IMR-90 (cell line): Measurements from ENCODE around the gene ATP8B2. TPM values are rescaled to one million over a fixed set of nuclear protein-coding genes. Genes with fewer than 3 reads are reported as not detected.
"Not testable (repeated sequence)": the region's sequence is repeated elsewhere in the genome, so short reads cannot be mapped to it uniquely, and the experiment has no call there.

Source experiments
- ATAC-seq: fragments of 200-7000 bp; cut with Tn5 transposase; 2 replicates; pipeline ENCODE4 v1.9.1; 2020; ENCODE audit warnings: low read depth, mild to moderate bottlenecking, moderate library complexity
- BruUV-seq: library from RNA; stranded (reverse); fragments of 400-500 nt; replicated peaks from 2 replicates; lab custom pipeline; 2021; lab: Mats Ljungman, UMichigan
- CTCF ChIA-PET: fragments of 300-600 bp; formaldehyde crosslinking; extraction: SDS; loops from one replicate; lab custom pipeline; 2021; ENCODE audit warnings: antibody characterized with exemption; lab: Yijun Ruan, JAX
- POLR2A ChIA-PET: fragments of 300-600 bp; sonication (Branson Sonifier 250); formaldehyde crosslinking; loops from one replicate; lab custom pipeline; 2022; ENCODE audit warnings: antibody characterized with exemption; ENCODE audit not compliant: unreplicated experiment; lab: Charles Lee
- DNase-seq: peaks from one replicate; pipeline ENCODE4 v3.0.0; 2013
- H2AFZ ChIP-seq: replicated peaks from 2 replicates; pipeline ENCODE3; 2013; ENCODE audit warnings: low read length, mild to moderate bottlenecking; ENCODE audit not compliant: poor library complexity
- H2AK5ac ChIP-seq: 2 replicates; pipeline ENCODE4 v1.6.1; 2013; ENCODE audit warnings: low read depth, low read length, inconsistent platforms
- H2AK9ac ChIP-seq: replicated peaks from 2 replicates; pipeline ENCODE3; 2013; ENCODE audit warnings: mild to moderate bottlenecking, low read depth, low read length, moderate library complexity; ENCODE audit not compliant: poor library complexity
- H2BK120ac ChIP-seq: 2 replicates; pipeline ENCODE4 v1.6.1; 2013; ENCODE audit warnings: low read depth, low read length, inconsistent platforms
- H2BK15ac ChIP-seq: 3 replicates; pipeline ENCODE4 v1.6.1; 2013; ENCODE audit warnings: low read depth, low read length, inconsistent platforms
- H2BK20ac ChIP-seq: 2 replicates; pipeline ENCODE4 v1.6.1; 2013; ENCODE audit warnings: low read depth, mild to moderate bottlenecking, inconsistent platforms, low read length, moderate library complexity
- H2BK5ac ChIP-seq: 2 replicates; pipeline ENCODE4 v1.6.1; 2013; ENCODE audit warnings: mild to moderate bottlenecking, low read depth, low read length, inconsistent platforms; ENCODE audit not compliant: poor library complexity, severe bottlenecking
- H3K14ac ChIP-seq: replicated peaks from 2 replicates; pipeline ENCODE4 v1.6.1; 2013; ENCODE audit warnings: low read depth, low read length, inconsistent platforms
- H3K18ac ChIP-seq: 2 replicates; pipeline ENCODE4 v1.6.1; 2013; ENCODE audit warnings: low read depth, low read length, control low read depth
- H3K23ac ChIP-seq: 2 replicates; pipeline ENCODE4 v1.6.1; 2013; ENCODE audit warnings: low read depth, low read length, inconsistent platforms
- H3K27ac ChIP-seq: 2 replicates; pipeline ENCODE4 v1.5.1; 2013; ENCODE audit warnings: mild to moderate bottlenecking, control low read depth, low read length; ENCODE audit not compliant: insufficient read depth
- H3K27me3 ChIP-seq: 2 replicates; pipeline ENCODE4 v1.6.1; 2013; ENCODE audit warnings: low read length; ENCODE audit not compliant: control insufficient read depth, insufficient read depth
- H3K36me3 ChIP-seq: 2 replicates; pipeline ENCODE4 v1.6.1; 2013; ENCODE audit warnings: low read length, mixed read lengths; ENCODE audit not compliant: control insufficient read depth, insufficient read depth
- H3K4ac ChIP-seq: 2 replicates; pipeline ENCODE4 v1.6.1; 2013; ENCODE audit warnings: low read depth, low read length, inconsistent platforms
- H3K4me1 ChIP-seq: 2 replicates; pipeline ENCODE4 v1.6.1; 2013; ENCODE audit warnings: low read length, mixed read lengths; ENCODE audit not compliant: control insufficient read depth, insufficient read depth
- H3K4me2 ChIP-seq: 2 replicates; pipeline ENCODE4 v1.6.1; 2013; ENCODE audit warnings: low read depth, mild to moderate bottlenecking, control low read depth, low read length, moderate library complexity
- H3K4me3 ChIP-seq: 2 replicates; pipeline ENCODE4 v1.5.1; 2013; ENCODE audit warnings: low read depth, mild to moderate bottlenecking, control low read depth, low read length, moderate library complexity; ENCODE audit not compliant: insufficient read depth
- H3K56ac ChIP-seq: 2 replicates; pipeline ENCODE4 v1.6.1; 2013; ENCODE audit warnings: low read length, inconsistent platforms; ENCODE audit not compliant: insufficient read depth; ENCODE audit errors: extremely low read depth
- H3K79me1 ChIP-seq, 2 experiments: 2 replicates each; pipeline ENCODE4 v1.6.1; 2013; ENCODE audit warnings: low read length in 2 of 2, inconsistent platforms in 1 of 2, low read depth in 1 of 2
- H3K9ac ChIP-seq: 2 replicates; pipeline ENCODE4 v1.6.1; 2013; ENCODE audit warnings: low read depth, low read length, control low read depth
- H3K9me1 ChIP-seq: 2 replicates; pipeline ENCODE4 v1.6.1; 2013; ENCODE audit warnings: low read length, inconsistent platforms; ENCODE audit not compliant: insufficient read depth
- H3K9me3 ChIP-seq: 2 replicates; pipeline ENCODE4 v1.6.1; 2013; ENCODE audit warnings: low read length; ENCODE audit not compliant: control insufficient read depth, insufficient read depth
- H4K20me1 ChIP-seq: 2 replicates; pipeline ENCODE4 v1.6.1; 2013; ENCODE audit warnings: low read length, inconsistent platforms; ENCODE audit not compliant: insufficient read depth
- H4K5ac ChIP-seq: 2 replicates; pipeline ENCODE4 v1.6.1; 2013; ENCODE audit warnings: mild to moderate bottlenecking, low read depth, low read length, control low read depth
- H4K8ac ChIP-seq, 2 experiments: 2 replicates each; pipeline ENCODE4 v1.6.1; 2013; ENCODE audit warnings: low read depth in 2 of 2, low read length in 2 of 2, control low read depth in 1 of 2, inconsistent platforms in 1 of 2
- H4K91ac ChIP-seq: 2 replicates; pipeline ENCODE4 v1.6.1; 2013; ENCODE audit warnings: low read depth, low read length, inconsistent platforms; ENCODE audit not compliant: insufficient read depth
- RFX5 ChIP-seq: IDR thresholded peaks from 2 replicates; pipeline ENCODE4 v1.8.0; 2012; ENCODE audit warnings: low read depth, mild to moderate bottlenecking, low read length, moderate library complexity
- WGBS, 2 experiments: methylation state at CpG; one replicate each; pipeline versions ENCODE4 v1.1.5 to v1.1.7; 2013; ENCODE audit warnings: missing lambda C conversion rate in 2 of 2; ENCODE audit not compliant: insufficient read length in 1 of 2; ENCODE audit errors: extremely low coverage in 2 of 2; 5-methylcytosine and 5-hydroxymethylcytosine counted together
- dilution Hi-C: fragments of 300-500 bp; cut with HindIII; formaldehyde crosslinking; loops from one replicate; pipeline ENCODE4 v1.14.3; 2018; ENCODE audit warnings: low sequenced_read_pairs; ENCODE audit not compliant: unreplicated experiment
- in situ Hi-C: fragments of 300-500 bp; cut with MboI; formaldehyde crosslinking; loops from 3 replicates; pipeline ENCODE4 v1.14.3; 2019; ENCODE audit warnings: low sequenced_read_pairs, inconsistent platforms, mixed read lengths
- intact Hi-C: fragments of 100-400 bp; cut with micrococcal nuclease; formaldehyde crosslinking; loops from 2 replicates; pipeline ENCODE4 v1.10.0; 2022
- polyA plus RNA-seq, 3 experiments: library from polyadenylated mRNA; depleted of rRNA; stranded (reverse); fragments of >200 nt; gene quantifications; 2 replicates each; pipeline ENCODE4 v1.2.3, GENCODE V29; 2012; ENCODE audit warnings: low replicate concordance in 1 of 3
- total RNA-seq: library from RNA; depleted of rRNA; stranded (reverse); fragments of >200 nt; gene quantifications from 2 replicates; pipeline ENCODE4 v1.2.3, GENCODE V29; 2012

The ATP8B2 gene
- total and polyA plus RNA-seq, 2 of the 4 experiments (the other 2 are of a cell fraction), result 79.4 to 91.0 TPM

- Histone ChIP-seq H3K9me1 (no peaks in the 10 kb centered on the region), H4K91ac (no peak overlapping the region), H4K5ac (no peak overlapping the region), H3K4me2 (no peak overlapping the region), H4K8ac (no peak overlapping the region), H4K20me1 (no peaks in the 10 kb centered on the region), H3K9ac (no peak overlapping the region), H2BK5ac (no peak overlapping the region), H3K27me3 (peaks cover 7% of the 10 kb centered on the region), H3K14ac (no peak overlapping the region), H3K9me3 (peaks cover 3% of the 10 kb centered on the region; the same call in 1 of the 2 replicates), H3K4ac (no peak overlapping the region), H3K79me1 (no peaks in the 10 kb centered on the region), H3K23ac (no peak overlapping the region), H3K18ac (no peak overlapping the region), H3K36me3 (no peaks in the 10 kb centered on the region), H3K27ac (no peak overlapping the region), H2BK15ac (no peak overlapping the region), H3K56ac (no peak overlapping the region), H3K4me3 (no peak overlapping the region), H2AFZ (no peak overlapping the region), H2AK9ac (no peak overlapping the region), H2BK20ac (no peak overlapping the region), H2BK120ac (no peak overlapping the region), H2AK5ac (no peak overlapping the region), H3K4me1 (no peaks in the 10 kb centered on the region)
- ChIA-PET CTCF (no interaction called here), POLR2A (no interaction called here)
- in situ Hi-C loops (no loop called here), dilution Hi-C loops (no loop called here), intact Hi-C loops (no loop called here)
- no peak for TF ChIP-seq RFX5
- DNase-seq (no peak), ATAC-seq (no peak)
- no TSS peak for BruUV-seq
Observed at GRCh38 chr1:154360288-154360687, 35.0 kb downstream of the ATP8B2 start.

GRCh38 chr1:154360881-154361280 is 35.6 kb downstream of the ATP8B2 start:
- H3K79me1 ChIP-seq, BruUV-seq, H3K4me2 ChIP-seq, H3K9me3 ChIP-seq, H3K36me3 ChIP-seq, intact Hi-C loops, dilution Hi-C loops, H2AK9ac ChIP-seq, H4K5ac ChIP-seq, H3K27me3 ChIP-seq, H2AFZ ChIP-seq, H4K8ac ChIP-seq, H2BK20ac ChIP-seq, in situ Hi-C loops, H3K9ac ChIP-seq, H3K18ac ChIP-seq, H2BK5ac ChIP-seq, H3K9me1 ChIP-seq, H2BK15ac ChIP-seq, H3K23ac ChIP-seq, H3K4me3 ChIP-seq, H3K56ac ChIP-seq, DNase-seq, H3K4me1 ChIP-seq, H4K20me1 ChIP-seq: not testable (repeated sequence)
- ATAC-seq, result peak; percentile 24; the same call in 1 of the 2 replicates
- Histone ChIP-seq H2AK5ac (peak overlapping the region; percentile 43), H4K91ac (peak overlapping the region; percentile 55; the same call in 1 of the 2 replicates), H3K27ac (peak overlapping the region; percentile 47; the same call in 1 of the 2 replicates), H2BK120ac (peak overlapping the region; percentile 33), H3K14ac (peak overlapping the region; percentile 29; the same call in 1 of the 2 replicates), H3K4ac (peak overlapping the region; percentile 45)
- ChIA-PET CTCF (interaction anchor here (0.7 to 1.0 kb wide), 3 partner anchors 26 to 634 kb away, joined by 3 to 5 read pairs (median 5); no protein-coding TSS in a partner anchor), POLR2A (interaction anchor here (0.7 kb wide), 1 partner anchor 34 kb away, joined by 4 read pairs; no protein-coding TSS in a partner anchor)
- whole genome bisulfite sequencing, 2 experiments, result no CpG with 5 or more reads among the region's 5 CpGs
